ENCODE measurements around the gene WASHC3.

Gene WASHC3

DNA sequence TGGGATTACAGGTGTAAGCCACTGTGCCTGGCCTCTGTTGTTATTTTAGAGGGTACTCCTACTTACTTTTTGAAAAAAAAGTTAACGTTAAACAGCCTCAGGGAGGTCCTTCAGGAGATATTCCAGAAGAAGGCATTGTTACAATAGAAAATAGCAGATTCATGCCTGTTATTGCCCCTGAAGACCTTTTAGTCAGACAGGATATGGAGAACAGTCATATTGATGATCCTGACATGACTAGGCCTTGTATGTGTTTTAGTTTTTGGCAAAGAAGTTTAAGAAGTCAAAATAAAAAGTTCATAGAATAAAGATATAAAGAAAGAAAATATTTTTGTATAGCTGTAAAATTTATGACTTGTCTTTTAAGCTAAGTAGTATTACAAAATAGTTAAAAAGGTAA lies 45.3 kb downstream of the WASHC3 start:
- no peak for DNase-seq (ENCODE audit: low spot score)
- CTCF ChIA-PET = no interaction called here
- POLR2A ChIA-PET (ENCODE audit: low non-redundant PET) = no interaction called here
- TF ChIP-seq CTCF (conservative IDR thresholded peaks at IDR 0.05; ENCODE audit: low read depth) = no peak
- H3K27ac ChIP-seq = no peak overlapping the region

GRCh38 chr12:102010265-102010994 lies 51.4 kb downstream of the WASHC3 start:
- no peak for DNase-seq (ENCODE audit: low spot score)
- no peak for TF ChIP-seq CTCF (conservative IDR thresholded peaks at IDR 0.05; ENCODE audit: low read depth)
- no peak overlapping the region for H3K27ac ChIP-seq
- POLR2A ChIA-PET (ENCODE audit: low non-redundant PET) = no interaction called here
- CTCF ChIA-PET = interaction anchor here (0.6 kb wide), 1 partner anchor 251 kb away, joined by 3 read pairs; no protein-coding TSS in a partner anchor

DNA sequence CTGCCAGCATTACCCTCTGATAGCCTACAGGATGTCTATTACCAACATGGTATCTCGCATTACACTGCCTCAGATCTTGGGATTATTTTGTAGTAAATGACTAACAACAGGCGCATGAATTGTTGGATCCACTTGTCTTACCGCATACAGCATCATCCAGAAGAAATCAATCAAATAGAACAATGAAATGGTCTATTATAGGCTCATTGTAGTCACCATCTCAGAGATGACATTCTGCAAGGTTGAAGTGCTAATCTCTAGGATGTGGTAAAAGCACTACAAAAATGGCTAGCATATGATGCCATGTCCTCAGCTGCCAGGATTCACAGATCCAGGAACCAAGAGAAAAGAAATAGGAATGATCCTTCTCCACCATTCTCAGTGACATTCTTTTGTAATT lies 52.0 kb downstream of the WASHC3 start:
- POLR2A ChIA-PET (ENCODE audit: low non-redundant PET) = no interaction called here
- CTCF ChIA-PET = no interaction called here
- no peak overlapping the region for H3K27ac ChIP-seq
- DNase-seq (ENCODE audit: low spot score) = no peak
- TF ChIP-seq CTCF (conservative IDR thresholded peaks at IDR 0.05; ENCODE audit: low read depth) = no peak

DNA sequence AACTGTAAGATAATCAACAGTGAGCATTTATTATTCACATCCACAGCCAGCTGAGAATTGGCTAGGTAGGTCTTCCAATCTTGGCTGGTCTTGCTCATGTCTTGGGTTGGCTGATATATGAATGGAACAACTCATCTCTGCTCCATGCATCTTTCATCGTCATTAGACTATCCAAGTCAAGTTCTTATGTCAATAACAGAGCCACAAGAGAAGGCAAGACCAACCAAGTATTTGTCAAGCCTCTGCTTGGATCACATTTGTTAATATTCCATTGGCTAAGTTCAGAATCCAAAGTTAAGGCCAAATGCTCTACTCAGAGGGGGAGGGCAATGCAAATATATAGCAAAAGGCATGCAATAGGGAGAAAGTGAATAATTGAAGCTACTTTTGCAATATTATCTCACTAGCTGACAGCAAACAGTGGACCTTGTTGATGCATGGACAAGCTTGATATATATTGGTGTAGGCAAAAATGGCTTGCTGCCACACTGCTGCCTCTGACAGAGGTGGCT lies 53.1 kb downstream of the WASHC3 start:
- CTCF ChIA-PET = interaction anchor here (0.6 kb wide), 1 partner anchor 94 kb away, joined by 4 read pairs; no protein-coding TSS in a partner anchor
- no peak for DNase-seq (ENCODE audit: low spot score)
- TF ChIP-seq CTCF (conservative IDR thresholded peaks at IDR 0.05; ENCODE audit: low read depth) = no peak
- no peak overlapping the region for H3K27ac ChIP-seq
- POLR2A ChIA-PET (ENCODE audit: low non-redundant PET) = no interaction called here

- ChIA-PET POLR2A (ENCODE audit: low non-redundant PET) (no interaction called here), CTCF (no interaction called here)
- no peak for TF ChIP-seq CTCF (conservative IDR thresholded peaks at IDR 0.05; ENCODE audit: low read depth)
- no peak for DNase-seq (ENCODE audit: low spot score)
- no peak overlapping the region for H3K27ac ChIP-seq
Measured at GRCh38 chr12:102005256-102005655, 56.5 kb downstream of the WASHC3 start.

DNA sequence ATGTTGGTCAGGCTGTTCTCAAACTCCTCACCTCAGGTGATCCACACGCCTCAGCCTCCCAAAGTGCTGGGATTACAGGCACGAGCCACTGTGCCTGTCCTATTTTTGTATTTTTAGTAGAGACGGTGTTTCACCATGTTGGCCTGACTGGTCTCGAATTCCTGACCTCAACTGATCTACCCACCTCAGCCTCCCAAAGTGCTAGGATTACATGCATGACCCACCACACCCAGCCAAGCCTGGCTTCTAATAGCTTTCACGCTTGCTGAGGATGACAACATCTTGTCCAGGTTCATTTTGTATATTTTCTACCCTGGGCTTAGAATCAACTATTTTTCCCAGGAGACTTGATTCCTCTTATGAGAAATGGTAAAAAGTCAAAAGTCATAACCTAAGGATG lies 64.7 kb downstream of the WASHC3 start:
- no peak for DNase-seq (ENCODE audit: low spot score)
- H3K27ac ChIP-seq = no peak overlapping the region
- CTCF ChIA-PET = interaction anchor here (0.6 to 0.7 kb wide), 2 partner anchors 54 to 1061 kb away, joined by 3 to 5 read pairs; no protein-coding TSS in a partner anchor
- POLR2A ChIA-PET (ENCODE audit: low non-redundant PET) = no interaction called here
- TF ChIP-seq CTCF (conservative IDR thresholded peaks at IDR 0.05; ENCODE audit: low read depth) = no peak

Data from RWPE1 (cell line).